Keratinocyte (primary cell): ENCODE data around the gene CKMT2. TPM values are rescaled to one million over a fixed set of nuclear protein-coding genes. Genes with fewer than 3 reads are reported as not detected.

Experiments
- DNase-seq: peaks from one replicate; pipeline ENCODE4 v3.0.0-alpha.2; 2011; ENCODE audit warnings: low read depth, missing footprints, low spot score
- FAIRE-seq: peaks from 2 replicates; lab custom pipeline; 2011; peaks lifted over from hg19 to GRCh38; lab: Jason Lieb, UNC
- H2AFZ ChIP-seq: 2 replicates; pipeline ENCODE4 v1.6.0; 2012; ENCODE audit warnings: low read length, control low read depth, inconsistent platforms; ENCODE audit not compliant: control insufficient read depth
- H3K27ac ChIP-seq: 2 replicates; pipeline ENCODE4 v1.5.1; 2011; ENCODE audit warnings: low read length; ENCODE audit not compliant: control insufficient read depth, insufficient read depth
- H3K27me3 ChIP-seq: 3 replicates; pipeline ENCODE4 v1.6.0; 2011; ENCODE audit warnings: low read length; ENCODE audit not compliant: control insufficient read depth, insufficient read depth; ENCODE audit errors: extremely low read depth
- H3K36me3 ChIP-seq, 2 experiments: 2 replicates in 1 of 2; 3 replicates in 1 of 2; pipeline ENCODE4 v1.5.1; 2011; ENCODE audit warnings: low read length in 2 of 2, mild to moderate bottlenecking in 1 of 2; ENCODE audit not compliant: control insufficient read depth in 2 of 2, insufficient read depth in 2 of 2; ENCODE audit errors: extremely low read depth in 1 of 2
- H3K4me1 ChIP-seq: 3 replicates; pipeline ENCODE4 v1.5.1; 2011; ENCODE audit warnings: low read length; ENCODE audit not compliant: control insufficient read depth, insufficient read depth; ENCODE audit errors: extremely low read depth
- H3K4me2 ChIP-seq: 3 replicates; pipeline ENCODE4 v1.6.0; 2011; ENCODE audit warnings: low read depth, low read length; ENCODE audit not compliant: control insufficient read depth, insufficient read depth; ENCODE audit errors: extremely low read depth
- H3K4me3 ChIP-seq, 3 experiments: fragments of 200-600 bp in 1 of 3; sonication (generic) in 1 of 3; 2 replicates in 2 of 3; 3 replicates in 1 of 3; pipeline ENCODE4 v1.5.1; 2011 to 2016; ENCODE audit warnings: low read length in 3 of 3, mild to moderate bottlenecking in 3 of 3, control low read depth in 2 of 3, inconsistent platforms in 1 of 3, low read depth in 1 of 3, mixed read lengths in 1 of 3, mixed run types in 1 of 3, moderate library complexity in 1 of 3; ENCODE audit not compliant: control insufficient read depth in 2 of 3, insufficient read depth in 2 of 3; ENCODE audit errors: extremely low read depth in 1 of 3
- H3K79me2 ChIP-seq: 2 replicates; pipeline ENCODE4 v1.6.0; 2012; ENCODE audit warnings: low read length; ENCODE audit not compliant: control insufficient read depth, insufficient read depth
- H3K9ac ChIP-seq: 3 replicates; pipeline ENCODE4 v1.6.0; 2011; ENCODE audit warnings: low read length; ENCODE audit not compliant: control insufficient read depth, insufficient read depth; ENCODE audit errors: extremely low read depth
- H3K9me1 ChIP-seq: 3 replicates; pipeline ENCODE4 v1.6.0; 2011; ENCODE audit warnings: low read length; ENCODE audit not compliant: control insufficient read depth, insufficient read depth; ENCODE audit errors: extremely low read depth
- H3K9me3 ChIP-seq: 2 replicates; pipeline ENCODE4 v1.5.1; 2012; ENCODE audit warnings: low read depth, low read length; ENCODE audit not compliant: control insufficient read depth
- H4K20me1 ChIP-seq: 3 replicates; pipeline ENCODE4 v1.6.0; 2011; ENCODE audit warnings: low read length; ENCODE audit not compliant: control insufficient read depth, insufficient read depth; ENCODE audit errors: extremely low read depth
- EZH2 ChIP-seq: IDR thresholded peaks from one replicate; pipeline ENCODE4 v1.6.1; 2012; ENCODE audit warnings: inconsistent platforms, mild to moderate bottlenecking, low read length, moderate library complexity
- dilution Hi-C: fragments of 300-500 bp; cut with MboI; formaldehyde crosslinking; loops from one replicate; pipeline ENCODE4 v1.7.0; 2020; ENCODE audit warnings: low sequenced_read_pairs; ENCODE audit not compliant: extremely low pct_ligation_motif_present
- polyA plus RNA-seq, 5 experiments: library from polyadenylated mRNA; depleted of rRNA in 3 of 5; stranded (reverse) in 3 of 5; stranded (forward) in 1 of 5; unstranded in 1 of 5; fragments of >200 nt; gene quantifications; 1 replicate in 1 of 5; 2 replicates in 3 of 5; 3 replicates in 1 of 5; pipeline versions ENCODE4 v1.2.1 to v1.2.3, GENCODE V29; 2011 to 2012; ENCODE audit warnings: missing spikeins in 2 of 5, low read depth in 1 of 5, low replicate concordance in 1 of 5
- TF ChIP-seq, protein P1 (sequence below), 3 experiments: IDR thresholded peaks in 1 of 3; conservative IDR thresholded peaks in 1 of 3; optimal IDR thresholded peaks in 1 of 3; 2 replicates in 2 of 3; 3 replicates in 1 of 3; pipeline versions ENCODE3 to v1.5.1; 2011; ENCODE audit warnings: low read length in 3 of 3, mild to moderate bottlenecking in 3 of 3, moderate library complexity in 2 of 3, control low read depth in 1 of 3, inconsistent platforms in 1 of 3; ENCODE audit not compliant: insufficient read depth in 2 of 3; ENCODE audit errors: extremely low read depth in 1 of 3

Gene CKMT2
- polyA plus RNA-seq, 1 donor (not counting 4 experiments of a cell fraction or from before 2014, with no cell fraction given), result not detected

DNA sequence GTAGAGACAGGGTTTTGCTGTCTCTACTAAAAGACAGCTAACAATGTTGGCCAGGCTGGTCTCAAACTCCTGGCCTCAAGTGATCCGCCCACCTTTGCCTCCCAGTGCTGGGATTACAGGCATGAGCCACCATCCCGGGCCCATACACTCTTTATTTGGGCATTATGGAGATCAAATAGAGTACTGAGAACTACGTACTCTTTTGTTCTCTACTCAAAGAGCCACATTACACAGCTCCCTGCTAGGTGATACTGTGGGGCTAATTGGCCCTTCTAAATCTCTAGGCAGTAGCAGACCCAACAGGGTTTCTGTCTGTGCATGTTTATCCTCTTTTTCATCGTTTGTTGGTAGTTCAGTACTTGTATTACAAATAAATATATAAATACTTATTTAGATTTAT is 16.1 kb downstream of the CKMT2 start:
- Histone ChIP-seq H2AFZ (no peak overlapping the region), H3K9me1 (no peaks in the 10 kb centered on the region), H4K20me1 (peaks cover 4% of the 10 kb centered on the region), H3K4me1 (peaks cover 10% of the 10 kb centered on the region), H3K27me3 (no peaks in the 10 kb centered on the region), H3K9ac (no peak overlapping the region), H3K4me3 (no peak overlapping the region), H3K4me2 (no peak overlapping the region), H3K79me2 (no peaks in the 10 kb centered on the region), H3K9me3 (no peaks in the 10 kb centered on the region), H3K36me3 (no peaks in the 10 kb centered on the region), H3K27ac (no peak overlapping the region)
- TF ChIP-seq, protein P1, sequence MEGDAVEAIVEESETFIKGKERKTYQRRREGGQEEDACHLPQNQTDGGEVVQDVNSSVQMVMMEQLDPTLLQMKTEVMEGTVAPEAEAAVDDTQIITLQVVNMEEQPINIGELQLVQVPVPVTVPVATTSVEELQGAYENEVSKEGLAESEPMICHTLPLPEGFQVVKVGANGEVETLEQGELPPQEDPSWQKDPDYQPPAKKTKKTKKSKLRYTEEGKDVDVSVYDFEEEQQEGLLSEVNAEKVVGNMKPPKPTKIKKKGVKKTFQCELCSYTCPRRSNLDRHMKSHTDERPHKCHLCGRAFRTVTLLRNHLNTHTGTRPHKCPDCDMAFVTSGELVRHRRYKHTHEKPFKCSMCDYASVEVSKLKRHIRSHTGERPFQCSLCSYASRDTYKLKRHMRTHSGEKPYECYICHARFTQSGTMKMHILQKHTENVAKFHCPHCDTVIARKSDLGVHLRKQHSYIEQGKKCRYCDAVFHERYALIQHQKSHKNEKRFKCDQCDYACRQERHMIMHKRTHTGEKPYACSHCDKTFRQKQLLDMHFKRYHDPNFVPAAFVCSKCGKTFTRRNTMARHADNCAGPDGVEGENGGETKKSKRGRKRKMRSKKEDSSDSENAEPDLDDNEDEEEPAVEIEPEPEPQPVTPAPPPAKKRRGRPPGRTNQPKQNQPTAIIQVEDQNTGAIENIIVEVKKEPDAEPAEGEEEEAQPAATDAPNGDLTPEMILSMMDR (optimal IDR thresholded peaks at IDR 0.05 in 1 of 3, IDR thresholded peaks at IDR 0.05 in 1 of 3, conservative IDR thresholded peaks at IDR 0.05 in 1 of 3; ENCODE audit: extremely low read depth in 1 of 3, insufficient read depth in 2 of 3, low read length in 3 of 3), result no peak
- TF ChIP-seq EZH2, result no peak
- dilution Hi-C loops, result no loop called here
- FAIRE-seq (no peak), DNase-seq (no peak)

DNA sequence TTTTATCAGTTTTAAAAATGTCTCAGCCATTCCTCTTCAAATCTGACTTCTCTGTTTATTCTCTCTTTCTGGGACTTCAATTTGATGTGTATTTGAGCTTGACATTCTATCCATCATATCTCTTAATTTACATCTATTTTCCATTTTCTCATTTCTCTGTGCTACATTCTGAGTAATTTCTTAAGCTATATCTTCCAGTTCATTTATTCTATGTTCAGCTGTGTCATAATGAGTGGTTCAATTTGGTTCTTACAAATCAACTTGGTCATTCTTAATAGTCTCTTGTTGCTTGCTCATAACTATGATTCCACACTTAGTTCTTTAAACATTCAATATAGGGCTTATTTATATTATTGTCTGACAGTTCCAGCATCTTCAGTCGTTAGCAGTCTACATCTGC is 16.9 kb downstream of the CKMT2 start:
- DNase-seq (no peak), FAIRE-seq (no peak)
- Histone ChIP-seq H3K4me2 (no peak overlapping the region), H3K4me1 (peaks cover 12% of the 10 kb centered on the region), H3K4me3 (no peak overlapping the region), H3K79me2 (no peaks in the 10 kb centered on the region), H3K27me3 (no peaks in the 10 kb centered on the region), H3K36me3 (no peaks in the 10 kb centered on the region), H3K9me1 (no peaks in the 10 kb centered on the region), H3K9ac (no peak overlapping the region), H4K20me1 (peaks cover 4% of the 10 kb centered on the region), H2AFZ (no peak overlapping the region), H3K9me3 (no peaks in the 10 kb centered on the region), H3K27ac (no peak overlapping the region)
- TF ChIP-seq EZH2, result no peak
- TF ChIP-seq, protein P1 (optimal IDR thresholded peaks at IDR 0.05 in 1 of 3, IDR thresholded peaks at IDR 0.05 in 1 of 3, conservative IDR thresholded peaks at IDR 0.05 in 1 of 3; ENCODE audit: extremely low read depth in 1 of 3, insufficient read depth in 2 of 3, low read length in 3 of 3), result no peak
- dilution Hi-C loops, result no loop called here
